Activated T-cell treated with anti-CD3 and anti-CD28 coated beads for 4 hours (primary cell): Measurements from ENCODE around the gene POU3F3.

Experiments used
- DNase-seq: peaks from one replicate; pipeline ENCODE4 v3.0.0-alpha.2; 2020

POU3F3 gene

GRCh38 chr2:104878863-104879512, 25.1 kb downstream of the POU3F3 start:
- DNase-seq, result no peak

DNA sequence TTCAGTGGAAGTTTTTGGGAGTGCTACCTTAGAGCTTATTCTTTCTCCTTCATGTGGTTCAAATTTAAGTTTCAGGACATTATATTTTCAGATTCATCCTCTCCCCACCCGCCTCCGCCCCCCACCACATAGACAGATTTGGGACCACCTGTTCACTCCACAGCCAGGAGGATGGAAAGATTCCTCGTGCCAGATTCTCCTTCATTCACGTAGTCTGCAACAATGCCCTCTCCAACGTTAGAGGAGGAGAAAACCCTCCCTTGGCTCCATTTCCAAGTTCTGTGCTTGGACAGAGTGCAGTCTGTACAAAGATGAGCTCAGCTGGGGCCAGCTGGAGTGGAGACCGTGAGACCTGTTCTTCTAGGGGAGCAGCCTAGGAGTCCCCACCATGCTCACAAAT, 26.2 kb downstream of the POU3F3 start:
- no peak for DNase-seq

- no peak for DNase-seq
These were observed 29.4 kb downstream of the POU3F3 start for GRCh38 chr2:104883357-104883756.

GRCh38 chr2:104885119-104885782, 31.3 kb downstream of the POU3F3 start:
- DNase-seq, result no peak

DNA sequence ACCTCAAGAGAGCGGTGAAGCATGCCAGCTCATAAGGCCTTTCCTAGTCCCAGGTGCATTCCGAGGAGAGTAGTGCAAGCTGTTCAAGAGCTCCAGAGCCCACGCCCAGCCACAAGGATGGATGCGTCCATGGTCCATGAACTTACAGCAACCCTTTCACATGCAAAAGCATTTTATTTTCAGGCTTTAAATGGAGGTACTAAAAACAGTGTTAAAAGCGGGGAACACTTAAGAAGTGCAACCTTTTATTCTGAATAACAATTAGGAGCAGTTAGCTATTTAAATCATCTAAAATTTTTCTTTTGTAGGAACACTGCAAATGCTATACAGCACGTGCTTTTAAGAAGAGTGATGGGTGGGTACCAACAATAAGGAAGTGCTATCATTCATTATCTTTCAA, 33.8 kb downstream of the POU3F3 start:
- DNase-seq, result no peak

- DNase-seq, result no peak
These were observed 34.8 kb downstream of the POU3F3 start for GRCh38 chr2:104888489-104889258.

DNA sequence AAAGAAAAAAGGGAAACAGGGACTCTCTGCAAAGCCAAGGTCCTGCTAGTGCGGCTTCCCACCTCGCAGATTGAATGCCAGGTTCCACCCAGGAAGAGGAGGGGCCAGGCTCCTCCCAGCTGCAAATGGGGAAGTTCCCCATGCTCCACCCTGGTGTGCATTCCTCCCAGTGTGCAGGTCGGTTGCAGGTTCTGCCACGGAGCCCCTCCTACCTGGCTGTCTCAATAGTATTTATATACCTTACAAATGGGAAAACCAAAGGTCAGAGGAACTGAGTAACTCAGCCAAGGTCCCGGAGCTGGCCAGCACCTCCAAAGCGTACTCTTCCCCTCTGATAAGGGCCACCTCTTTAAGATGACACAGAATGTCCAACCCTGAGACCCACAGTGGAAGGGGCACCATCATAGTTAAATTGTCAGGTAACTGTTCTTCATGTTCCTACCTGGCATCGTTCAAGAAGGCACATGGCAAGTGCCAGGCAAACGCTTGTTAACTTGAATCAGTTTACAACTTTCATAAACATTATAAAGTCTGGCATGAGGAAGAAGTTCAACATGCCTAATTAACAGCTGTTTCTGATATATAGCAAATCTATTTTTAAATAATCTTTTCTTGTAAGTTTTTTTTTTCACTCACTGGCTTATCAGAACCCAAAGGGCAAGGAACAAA, 35.5 kb downstream of the POU3F3 start:
- DNase-seq, result no peak

- no peak for DNase-seq
These were observed 36.2 kb downstream of the POU3F3 start for GRCh38 chr2:104889960-104890684.

GRCh38 chr2:104890685-104891069, 36.8 kb downstream of the POU3F3 start:
- DNase-seq, result no peak

DNA sequence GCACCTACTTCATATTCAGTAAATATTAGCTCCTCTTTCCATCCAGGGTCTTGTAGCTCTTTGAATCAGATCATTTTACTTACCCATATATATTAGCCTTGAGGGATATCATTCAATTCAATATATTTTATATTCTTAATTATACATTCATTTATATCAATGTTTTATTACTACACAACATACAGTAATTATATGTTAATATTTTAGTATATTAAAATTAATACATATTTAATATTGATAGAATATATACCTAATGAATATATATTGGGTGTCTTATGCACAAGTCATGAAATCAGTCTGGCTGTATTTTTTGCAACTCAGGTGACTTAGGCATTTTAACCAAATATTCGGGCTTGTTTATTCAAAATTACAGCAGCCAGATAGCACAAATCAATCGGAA, 37.2 kb downstream of the POU3F3 start:
- no peak for DNase-seq

DNA sequence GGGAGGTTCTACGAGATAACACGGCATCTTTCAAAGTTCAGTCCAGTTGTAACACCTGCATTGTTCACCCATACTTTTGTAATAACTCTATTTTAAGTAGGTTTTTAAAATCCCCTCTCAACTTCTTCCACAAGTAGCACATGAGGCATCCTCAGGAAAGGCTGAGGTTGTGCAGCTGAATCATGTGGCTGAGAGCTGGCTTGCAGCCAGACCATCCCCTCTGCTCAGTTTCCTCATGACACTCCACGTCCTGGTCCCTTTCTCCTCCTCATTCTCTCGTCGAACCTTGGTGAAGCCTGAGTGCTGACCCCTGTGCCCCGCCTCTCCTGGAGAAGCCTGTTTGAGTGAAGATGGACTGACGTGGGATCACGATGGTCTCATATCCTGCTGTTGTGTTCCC, 42.5 kb downstream of the POU3F3 start:
- no peak for DNase-seq

DNA sequence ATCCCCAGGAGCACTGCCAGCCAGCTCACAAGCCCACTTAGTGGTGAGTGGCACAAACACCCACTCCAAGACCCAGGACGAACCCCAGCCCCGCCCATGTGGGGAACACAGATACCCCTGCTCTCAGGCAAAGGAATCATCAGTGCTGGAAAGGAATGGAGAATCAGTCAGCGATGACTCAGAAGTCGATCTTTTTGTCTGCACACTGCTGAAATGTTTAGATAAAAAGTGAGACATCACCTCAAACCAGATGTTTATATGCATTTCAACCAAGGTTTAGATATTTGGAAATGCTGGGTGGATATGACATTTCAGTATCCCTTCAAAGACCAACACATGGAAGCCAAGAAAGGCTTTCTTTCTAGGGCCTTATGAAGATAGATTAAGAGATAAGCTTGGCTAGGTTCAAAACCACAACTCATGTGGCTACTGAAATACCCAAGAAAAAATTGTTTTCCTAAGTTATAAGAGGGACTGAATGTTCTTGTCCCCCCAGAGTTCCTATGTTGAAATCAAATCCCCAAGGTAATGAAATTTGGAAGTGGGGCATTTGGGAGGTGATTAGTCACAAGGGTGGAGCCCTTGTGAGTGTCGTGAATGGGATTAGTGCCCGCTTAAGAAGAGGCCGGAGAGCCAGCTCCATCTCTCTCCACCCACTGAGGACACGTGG, 43.7 kb downstream of the POU3F3 start:
- no peak for DNase-seq

DNA sequence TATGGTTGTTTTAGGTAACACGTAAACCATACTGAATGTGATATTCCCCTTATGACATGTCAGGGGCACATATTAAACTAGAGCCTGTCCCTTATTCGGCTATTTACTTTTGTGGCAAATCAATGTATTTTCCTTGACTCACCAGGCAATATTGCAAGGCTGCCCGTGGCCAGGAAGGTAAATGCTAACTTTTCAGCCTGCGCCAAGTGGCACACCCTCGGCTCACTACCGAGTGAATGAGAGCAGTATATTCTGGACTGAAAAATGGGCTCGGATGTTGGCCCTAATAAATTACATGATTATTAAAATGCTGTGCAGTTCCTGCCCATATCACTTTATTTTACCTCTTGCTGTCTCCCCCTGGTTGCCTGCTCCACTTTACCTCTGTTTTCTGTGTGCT, 46.7 kb downstream of the POU3F3 start:
- no peak for DNase-seq

GRCh38 chr2:104901037-104901881, 47.3 kb downstream of the POU3F3 start:
- no peak for DNase-seq

DNA sequence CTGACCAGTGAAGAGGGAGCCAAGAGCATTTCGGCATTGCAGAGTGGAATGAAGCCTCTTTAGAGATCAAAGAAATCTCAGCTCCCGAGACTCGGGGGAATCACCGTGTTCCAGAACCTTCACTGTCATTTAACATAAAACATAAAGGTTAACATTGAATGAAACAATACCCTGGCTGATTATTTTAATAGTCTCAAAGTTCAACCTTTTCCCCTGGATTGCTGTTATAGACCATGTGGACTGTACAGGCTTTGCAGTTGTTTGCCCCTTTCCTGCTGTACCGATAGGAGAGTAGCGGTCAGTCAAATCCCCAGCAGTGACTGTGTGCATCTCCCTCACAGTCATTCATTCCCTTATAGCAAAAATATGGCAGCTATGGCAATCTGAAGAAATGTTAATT, 48.4 kb downstream of the POU3F3 start:
- no peak for DNase-seq
